K562 (cell line): ENCODE results near the gene FBXO36.

Source experiments
- CCNT2 ChIP-seq: IDR thresholded peaks from 2 replicates; pipeline ENCODE4 v1.6.1; 2011; ENCODE audit warnings: borderline replicate concordance, low read depth, mild to moderate bottlenecking, moderate library complexity, mixed read lengths, low read length; ENCODE audit not compliant: insufficient read length; ENCODE audit errors: extremely low read depth
- MAFG ChIP-seq: fragments of 450-650 bp; conservative IDR thresholded peaks from 2 replicates; pipeline ENCODE4 v1.6.1; 2016; ENCODE audit warnings: missing genetic modification characterization, missing compliant biosample characterization
- PATZ1 ChIP-seq: fragments of 250-450 bp; sonication (Bioruptor Pico); IDR thresholded peaks from 2 replicates; pipeline ENCODE4 v1.5.0; 2020; ENCODE audit warnings: mild to moderate bottlenecking, borderline replicate concordance
- POLR2A ChIP-seq: fragments of 450-650 bp; conservative IDR thresholded peaks from 2 replicates; pipeline ENCODE4 v1.6.1; 2016
- RCOR1 ChIP-seq, 2 experiments: IDR thresholded peaks; 2 replicates each; pipeline ENCODE4 v1.6.1; 2012; ENCODE audit warnings: low read depth in 2 of 2, low read length in 2 of 2, borderline replicate concordance in 1 of 2, improper control_type of control experiment in 1 of 2
- SP2 ChIP-seq: IDR thresholded peaks from 2 replicates; pipeline ENCODE4 v1.6.1; 2011; ENCODE audit warnings: mild to moderate bottlenecking, low read depth, low read length, moderate library complexity; ENCODE audit not compliant: poor library complexity, severe bottlenecking; ENCODE audit errors: extremely low read depth
- TAF7 ChIP-seq: fragments of 450-650 bp; IDR thresholded peaks from 2 replicates; pipeline ENCODE4 v1.6.1; 2016; ENCODE audit warnings: missing genetic modification characterization, missing compliant biosample characterization
- TGIF2 ChIP-seq: sonication (generic); formaldehyde crosslinking; IDR thresholded peaks from 2 replicates; pipeline ENCODE4 v1.8.1; 2022; ENCODE audit warnings: mild to moderate bottlenecking, missing genetic modification reagents, moderate library complexity
- ZFX ChIP-seq: sonication (generic); formaldehyde crosslinking; IDR thresholded peaks from 2 replicates; pipeline ENCODE4 v1.8.0; 2022; ENCODE audit warnings: mild to moderate bottlenecking, missing genetic modification reagents, moderate library complexity
- ZNF318 ChIP-seq, 2 experiments: fragments of 450-650 bp; IDR thresholded peaks; 2 replicates each; pipeline ENCODE4 v1.6.1; 2016; ENCODE audit warnings: mild to moderate bottlenecking in 2 of 2, borderline replicate concordance in 1 of 2, low read depth in 1 of 2, moderate library complexity in 1 of 2
- ZNF639 ChIP-seq, 2 experiments: fragments of 200-800 bp in 1 of 2; sonication (Bioruptor generic) in 1 of 2; sonication (generic) in 1 of 2; formaldehyde crosslinking in 1 of 2; IDR thresholded peaks in 1 of 2; conservative IDR thresholded peaks in 1 of 2; 2 replicates each; pipeline versions ENCODE4 v1.5.0 to v1.6.1; 2016 to 2020; ENCODE audit warnings: missing compliant biosample characterization in 1 of 2, missing genetic modification characterization in 1 of 2, missing genetic modification reagents in 1 of 2
- ZNF668 ChIP-seq: fragments of 250-450 bp; sonication (Bioruptor Pico); IDR thresholded peaks from 2 replicates; pipeline ENCODE4 v1.8.0; 2022; ENCODE audit warnings: mild to moderate bottlenecking, inconsistent platforms
- TF ChIP-seq, protein P1 (sequence below): sonication (generic); formaldehyde crosslinking; IDR thresholded peaks from 2 replicates; pipeline ENCODE4 v1.8.0; 2022; ENCODE audit warnings: mild to moderate bottlenecking, low read depth, missing genetic modification reagents

DNA sequence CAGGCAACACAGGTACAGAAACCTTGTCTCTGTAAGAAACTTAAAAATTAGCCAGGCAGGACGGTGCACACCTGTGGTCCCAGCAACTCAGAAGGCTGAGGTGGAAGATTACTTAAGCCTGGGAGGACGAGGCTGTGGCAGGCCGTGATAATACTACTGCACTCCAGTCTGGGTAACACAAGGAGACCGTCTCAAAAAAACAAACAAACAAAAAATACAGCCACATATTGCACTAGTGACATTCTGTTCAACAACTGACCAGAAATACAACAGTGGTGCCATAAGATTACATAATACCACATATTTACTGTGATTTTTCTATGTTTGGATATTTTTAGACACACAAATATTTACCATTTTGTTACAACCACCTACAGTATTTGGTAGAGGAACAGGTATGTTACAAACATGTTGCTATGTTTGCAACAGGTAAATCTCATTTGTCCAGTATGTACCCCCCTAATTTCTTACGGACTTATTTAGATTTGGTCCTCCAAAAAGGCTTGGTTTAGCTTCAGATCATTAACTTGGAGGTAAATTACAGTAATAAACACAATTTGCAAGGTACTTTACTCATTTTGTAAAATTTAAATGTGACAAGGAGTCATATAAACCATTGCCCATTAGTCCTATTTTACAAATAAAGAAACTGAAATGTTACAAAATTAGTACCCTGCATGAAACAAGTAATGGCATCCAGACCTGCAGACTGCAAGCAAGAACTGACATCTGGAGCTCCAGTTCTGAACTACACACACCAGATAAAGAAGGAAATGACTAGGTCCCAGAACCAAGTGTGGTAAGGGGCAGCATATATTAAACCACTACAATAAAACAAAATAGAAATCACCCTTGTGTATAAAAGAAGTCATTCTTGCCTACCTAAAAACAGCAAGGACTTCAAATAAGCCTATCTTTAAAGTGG, 37.3 kb upstream of the FBXO36 start:
- TF ChIP-seq MAFG (no peak), ZFX (CRISPR knock-in tag) (no peak), CCNT2 (no peak), RCOR1 (IDR thresholded peaks at IDR 0.05; ENCODE audit: borderline replicate concordance in 1 of 2, low read depth in 2 of 2, low read length in 2 of 2) (no peak), ZNF318 (IDR thresholded peaks at IDR 0.05; ENCODE audit: borderline replicate concordance in 1 of 2, low read depth in 1 of 2) (no peak), TAF7 (tag) (no peak), ZNF639 (CRISPR knock-in tag; conservative IDR thresholded peaks at IDR 0.05 in 1 of 2, IDR thresholded peaks at IDR 0.05 in 1 of 2) (no peak), POLR2A (no peak), SP2 (no peak), PATZ1 (CRISPR knock-in tag) (no peak), ZNF668 (CRISPR knock-in tag) (no peak), TGIF2 (CRISPR knock-in tag) (no peak)
- TF ChIP-seq, protein P1, sequence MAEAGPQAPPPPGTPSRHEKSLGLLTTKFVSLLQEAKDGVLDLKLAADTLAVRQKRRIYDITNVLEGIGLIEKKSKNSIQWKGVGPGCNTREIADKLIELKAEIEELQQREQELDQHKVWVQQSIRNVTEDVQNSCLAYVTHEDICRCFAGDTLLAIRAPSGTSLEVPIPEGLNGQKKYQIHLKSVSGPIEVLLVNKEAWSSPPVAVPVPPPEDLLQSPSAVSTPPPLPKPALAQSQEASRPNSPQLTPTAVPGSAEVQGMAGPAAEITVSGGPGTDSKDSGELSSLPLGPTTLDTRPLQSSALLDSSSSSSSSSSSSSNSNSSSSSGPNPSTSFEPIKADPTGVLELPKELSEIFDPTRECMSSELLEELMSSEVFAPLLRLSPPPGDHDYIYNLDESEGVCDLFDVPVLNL (CRISPR knock-in tag) = no peak
